HepG2 (cell line): Measurements from ENCODE around the gene KIAA1328. TPM values are rescaled to one million over a fixed set of nuclear protein-coding genes. Genes with fewer than 3 reads are reported as not detected.

Source experiments
- ETV6 ChIP-seq: sonication (generic); formaldehyde crosslinking; conservative IDR thresholded peaks from 2 replicates; pipeline ENCODE4 v1.4.0; 2020; ENCODE audit warnings: missing genetic modification reagents
- GATAD1 ChIP-seq: IDR thresholded peaks from 2 replicates; pipeline ENCODE4 v1.6.1; 2016; ENCODE audit warnings: missing genetic modification reagents, missing compliant biosample characterization
- HMG20A ChIP-seq: IDR thresholded peaks from 2 replicates; pipeline ENCODE4 v1.6.1; 2016; ENCODE audit warnings: borderline replicate concordance
- IRF1 ChIP-seq: sonication (generic); formaldehyde crosslinking; IDR thresholded peaks from 2 replicates; pipeline ENCODE4 v1.4.0; 2020; ENCODE audit warnings: low read depth, mild to moderate bottlenecking, missing genetic modification reagents
- IRF2 ChIP-seq: IDR thresholded peaks from 2 replicates; pipeline ENCODE4 v1.6.1; 2018; ENCODE audit warnings: missing genetic modification reagents, missing compliant biosample characterization
- MIER2 ChIP-seq: IDR thresholded peaks from 2 replicates; pipeline ENCODE4 v1.6.1; 2016; ENCODE audit warnings: missing biosample characterization, missing genetic modification reagents
- PCBP2 ChIP-seq: fragments of 200-400 bp; formaldehyde crosslinking; optimal IDR thresholded peaks from 2 replicates; pipeline ENCODE3; 2018; ENCODE audit warnings: low read length, low read depth; ENCODE audit not compliant: poor library complexity, severe bottlenecking
- PLSCR1 ChIP-seq: sonication (generic); formaldehyde crosslinking; IDR thresholded peaks from 2 replicates; pipeline ENCODE4 v1.5.0; 2020; ENCODE audit warnings: missing genetic modification reagents, mild to moderate bottlenecking, borderline replicate concordance
- REL ChIP-seq: sonication (generic); formaldehyde crosslinking; conservative IDR thresholded peaks from 2 replicates; pipeline ENCODE4 v1.8.0; 2022; ENCODE audit warnings: mild to moderate bottlenecking, missing genetic modification reagents, moderate library complexity
- RFXAP ChIP-seq: sonication (generic); formaldehyde crosslinking; IDR thresholded peaks from 2 replicates; pipeline ENCODE4 v1.4.0; 2020; ENCODE audit warnings: missing genetic modification reagents, borderline replicate concordance
- RORA ChIP-seq: sonication (generic); formaldehyde crosslinking; IDR thresholded peaks from 2 replicates; pipeline ENCODE4 v1.5.0; 2020; ENCODE audit warnings: mild to moderate bottlenecking, missing genetic modification reagents, moderate library complexity
- SSRP1 ChIP-seq: IDR thresholded peaks from 2 replicates; pipeline ENCODE4 v1.6.1; 2016; ENCODE audit warnings: control low read depth
- TARDBP ChIP-seq: sonication (generic); formaldehyde crosslinking; IDR thresholded peaks from 2 replicates; pipeline ENCODE4 v1.8.0; 2022; ENCODE audit warnings: mild to moderate bottlenecking, missing genetic modification reagents
- ZNF263 ChIP-seq: sonication (generic); formaldehyde crosslinking; IDR thresholded peaks from 2 replicates; pipeline ENCODE4 v1.4.0; 2020; ENCODE audit warnings: missing genetic modification reagents
- ZNF292 ChIP-seq: sonication (generic); formaldehyde crosslinking; IDR thresholded peaks from 2 replicates; pipeline ENCODE4 v1.8.1; 2022; ENCODE audit warnings: mild to moderate bottlenecking, low read depth, missing genetic modification reagents, borderline replicate concordance
- ZNF354B ChIP-seq: sonication (generic); formaldehyde crosslinking; IDR thresholded peaks from 2 replicates; pipeline ENCODE4 v1.8.0; 2022; ENCODE audit warnings: mild to moderate bottlenecking, missing genetic modification reagents
- ZNF609 ChIP-seq: sonication (generic); formaldehyde crosslinking; IDR thresholded peaks from 2 replicates; pipeline ENCODE4 v1.4.0; 2020; ENCODE audit warnings: mild to moderate bottlenecking, missing genetic modification reagents, borderline replicate concordance
- ZNF766 ChIP-seq: sonication (generic); formaldehyde crosslinking; IDR thresholded peaks from 2 replicates; pipeline ENCODE4 v1.5.0; 2020; ENCODE audit warnings: missing genetic modification reagents, borderline replicate concordance
- polyA plus RNA-seq, 8 experiments: library from polyadenylated mRNA; depleted of rRNA in 3 of 8; stranded (reverse) in 7 of 8; unstranded in 1 of 8; fragments of >200 nt; fragmentation: Illumina TruSeq in 4 of 8; extraction: Trizol in 4 of 8; gene quantifications; 2 replicates each; pipeline versions ENCODE4 v1.2.1 to v1.2.3, GENCODE V29; 2011 to 2016; ENCODE audit warnings: low read depth in 4 of 8, missing spikeins in 1 of 8, mixed read lengths in 1 of 8; ENCODE audit not compliant: insufficient read depth in 1 of 8
- total RNA-seq, 5 experiments: library from RNA; depleted of rRNA; stranded (reverse); fragments of >200 nt; fragmentation: Illumina TruSeq; extraction: Trizol; gene quantifications; 2 replicates each; pipeline ENCODE4 v1.2.3, GENCODE V29; 2016; ENCODE audit warnings: low read depth in 1 of 5
- TF ChIP-seq, protein P1 (sequence below): IDR thresholded peaks from 2 replicates; pipeline ENCODE4 v1.6.1; 2018; ENCODE audit warnings: missing genetic modification reagents
- TF ChIP-seq, protein P2 (sequence below): sonication (generic); formaldehyde crosslinking; IDR thresholded peaks from 2 replicates; pipeline ENCODE4 v1.5.0; 2020; ENCODE audit warnings: mild to moderate bottlenecking, missing genetic modification reagents

Gene KIAA1328
- total and polyA plus RNA-seq, 2 of the 13 experiments (the other 11 are each of a cell fraction or from before 2014, with no cell fraction given): 4.1 to 6.0 TPM

DNA sequence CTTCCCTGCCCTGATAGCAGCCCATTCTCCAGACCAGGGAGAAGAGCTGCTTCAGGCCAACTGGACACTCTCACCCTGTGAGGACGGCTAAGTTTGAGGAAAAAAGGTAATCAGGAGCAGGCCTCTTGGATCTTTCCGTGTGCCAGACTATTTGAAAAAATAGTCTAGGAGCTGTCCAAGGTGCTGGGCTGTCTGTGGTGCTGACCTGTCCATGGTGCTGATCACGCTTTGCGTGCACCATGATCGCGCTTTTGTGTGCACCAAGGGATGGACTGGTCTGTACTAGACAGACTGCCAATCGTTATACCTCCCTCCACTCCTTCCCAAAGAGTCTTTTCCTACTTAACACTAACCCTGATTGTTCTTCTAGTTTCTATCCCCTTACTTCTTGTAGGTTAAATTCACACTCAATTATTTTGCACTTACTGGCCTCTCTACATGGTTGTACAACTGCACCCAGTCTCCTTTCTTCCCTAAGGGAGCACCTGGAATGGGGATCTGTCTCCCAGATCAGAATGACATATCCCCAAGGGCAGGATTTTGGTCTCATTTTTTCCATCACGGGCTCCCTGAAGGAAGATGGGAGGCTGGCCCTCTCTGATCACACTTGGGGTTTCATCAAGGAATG, 441.2 kb downstream of the KIAA1328 start (continued):
- TF ChIP-seq, protein P1, sequence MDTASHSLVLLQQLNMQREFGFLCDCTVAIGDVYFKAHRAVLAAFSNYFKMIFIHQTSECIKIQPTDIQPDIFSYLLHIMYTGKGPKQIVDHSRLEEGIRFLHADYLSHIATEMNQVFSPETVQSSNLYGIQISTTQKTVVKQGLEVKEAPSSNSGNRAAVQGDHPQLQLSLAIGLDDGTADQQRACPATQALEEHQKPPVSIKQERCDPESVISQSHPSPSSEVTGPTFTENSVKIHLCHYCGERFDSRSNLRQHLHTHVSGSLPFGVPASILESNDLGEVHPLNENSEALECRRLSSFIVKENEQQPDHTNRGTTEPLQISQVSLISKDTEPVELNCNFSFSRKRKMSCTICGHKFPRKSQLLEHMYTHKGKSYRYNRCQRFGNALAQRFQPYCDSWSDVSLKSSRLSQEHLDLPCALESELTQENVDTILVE (CRISPR knock-in tag): peak; percentile 100
- TF ChIP-seq, protein P2, sequence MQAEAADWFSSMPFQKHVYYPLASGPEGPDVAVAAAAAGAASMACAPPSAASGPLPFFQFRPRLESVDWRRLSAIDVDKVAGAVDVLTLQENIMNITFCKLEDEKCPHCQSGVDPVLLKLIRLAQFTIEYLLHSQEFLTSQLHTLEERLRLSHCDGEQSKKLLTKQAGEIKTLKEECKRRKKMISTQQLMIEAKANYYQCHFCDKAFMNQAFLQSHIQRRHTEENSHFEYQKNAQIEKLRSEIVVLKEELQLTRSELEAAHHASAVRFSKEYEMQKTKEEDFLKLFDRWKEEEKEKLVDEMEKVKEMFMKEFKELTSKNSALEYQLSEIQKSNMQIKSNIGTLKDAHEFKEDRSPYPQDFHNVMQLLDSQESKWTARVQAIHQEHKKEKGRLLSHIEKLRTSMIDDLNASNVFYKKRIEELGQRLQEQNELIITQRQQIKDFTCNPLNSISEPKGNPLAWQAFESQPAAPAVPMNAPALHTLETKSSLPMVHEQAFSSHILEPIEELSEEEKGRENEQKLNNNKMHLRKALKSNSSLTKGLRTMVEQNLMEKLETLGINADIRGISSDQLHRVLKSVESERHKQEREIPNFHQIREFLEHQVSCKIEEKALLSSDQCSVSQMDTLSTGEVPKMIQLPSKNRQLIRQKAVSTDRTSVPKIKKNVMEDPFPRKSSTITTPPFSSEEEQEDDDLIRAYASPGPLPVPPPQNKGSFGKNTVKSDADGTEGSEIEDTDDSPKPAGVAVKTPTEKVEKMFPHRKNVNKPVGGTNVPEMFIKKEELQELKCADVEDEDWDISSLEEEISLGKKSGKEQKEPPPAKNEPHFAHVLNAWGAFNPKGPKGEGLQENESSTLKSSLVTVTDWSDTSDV (CRISPR knock-in tag): peak; percentile 99
- TF ChIP-seq REL (CRISPR knock-in tag): peak; percentile 99
- TF ChIP-seq MIER2 (CRISPR knock-in tag): peak; percentile 100
- peak; percentile 100 for TF ChIP-seq ZNF766 (CRISPR knock-in tag)
- peak; percentile 90 for TF ChIP-seq HMG20A (CRISPR knock-in tag)
- peak; percentile 77; the same call in 1 of the 2 replicates for TF ChIP-seq SSRP1 (CRISPR knock-in tag)
- peak; percentile 99 for TF ChIP-seq PLSCR1 (CRISPR knock-in tag)
- TF ChIP-seq PCBP2: no peak
- TF ChIP-seq ZNF609 (CRISPR knock-in tag): peak; percentile 87
- peak; percentile 100 for TF ChIP-seq ETV6 (CRISPR knock-in tag)
- peak; percentile 90 for TF ChIP-seq GATAD1
- peak; percentile 99 for TF ChIP-seq RFXAP (CRISPR knock-in tag)
- peak; percentile 98 for TF ChIP-seq RORA
- TF ChIP-seq TARDBP (CRISPR knock-in tag): peak; percentile 88
- TF ChIP-seq IRF2 (CRISPR knock-in tag): peak; percentile 99
- TF ChIP-seq ZNF354B: peak; percentile 99
- peak; percentile 99 for TF ChIP-seq IRF1 (CRISPR knock-in tag)
- TF ChIP-seq ZNF292 (CRISPR knock-in tag): peak; percentile 36; the same call in 1 of the 2 replicates
- TF ChIP-seq ZNF263: peak; percentile 95
